ENCODE results near the gene ATP1A1.

Gene ATP1A1

DNA sequence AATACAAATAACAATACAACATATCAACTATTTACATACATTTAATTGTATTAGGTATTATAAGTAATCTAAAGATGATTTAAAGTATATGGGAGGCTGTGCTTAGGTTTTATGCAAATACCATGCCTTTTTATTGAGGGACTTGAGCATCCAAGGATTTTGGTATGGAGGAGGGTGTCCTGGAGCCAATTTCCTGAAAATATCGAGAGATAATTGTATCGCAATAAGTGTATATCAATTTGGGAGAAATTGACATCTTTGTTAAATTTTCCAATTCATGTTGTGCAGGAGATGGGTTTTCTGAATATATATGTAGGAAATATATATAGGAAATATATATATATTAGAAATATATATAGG, 63.5 kb downstream of the ATP1A1 start:
- TF ChIP-seq CTCF (conservative IDR thresholded peaks at IDR 0.05; ENCODE audit: low read length): no peak
- H3K4me3 ChIP-seq (ENCODE audit: low read length): no peak overlapping the region
- DNase-seq (ENCODE audit: low read depth): no peak

- no peak overlapping the region for H3K4me3 ChIP-seq (ENCODE audit: low read length)
- TF ChIP-seq CTCF (conservative IDR thresholded peaks at IDR 0.05; ENCODE audit: low read length): no peak
- DNase-seq (ENCODE audit: low read depth): no peak
These were observed 66.7 kb downstream of the ATP1A1 start for GRCh38 chr1:116439701-116440100.

- no peak for DNase-seq (ENCODE audit: low read depth)
These were observed 67.7 kb downstream of the ATP1A1 start for GRCh38 chr1:116440731-116441130.

DNA sequence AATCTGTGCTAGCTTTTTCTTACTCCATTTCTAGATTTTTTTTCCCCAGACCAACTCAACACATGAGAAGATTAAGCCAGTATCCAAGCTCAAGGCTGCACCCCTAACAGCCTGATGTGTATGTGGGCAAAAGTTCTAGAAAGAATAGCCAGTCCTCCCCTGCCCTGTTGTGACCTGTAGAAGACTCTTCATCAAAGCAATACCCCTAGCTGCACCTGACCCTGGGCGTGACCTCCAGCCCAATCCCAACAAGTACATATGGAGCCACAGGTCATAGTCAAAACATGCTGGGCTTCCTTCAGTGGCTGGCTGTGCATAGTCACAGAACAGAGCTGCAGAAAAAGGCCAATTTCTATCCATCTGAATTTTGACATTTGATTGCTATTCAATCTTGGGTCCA, 72.5 kb downstream of the ATP1A1 start:
- TF ChIP-seq CTCF (conservative IDR thresholded peaks at IDR 0.05; ENCODE audit: low read length): no peak
- no peak for DNase-seq (ENCODE audit: low read depth)
- no peak overlapping the region for H3K4me3 ChIP-seq (ENCODE audit: low read length)

More at GRCh38 chr1:116440731-116441130, 67.7 kb downstream of the ATP1A1 start:
- no peak overlapping the region for H3K4me3 ChIP-seq (ENCODE audit: low read length)
- no peak for TF ChIP-seq CTCF (conservative IDR thresholded peaks at IDR 0.05; ENCODE audit: low read length)

DNA sequence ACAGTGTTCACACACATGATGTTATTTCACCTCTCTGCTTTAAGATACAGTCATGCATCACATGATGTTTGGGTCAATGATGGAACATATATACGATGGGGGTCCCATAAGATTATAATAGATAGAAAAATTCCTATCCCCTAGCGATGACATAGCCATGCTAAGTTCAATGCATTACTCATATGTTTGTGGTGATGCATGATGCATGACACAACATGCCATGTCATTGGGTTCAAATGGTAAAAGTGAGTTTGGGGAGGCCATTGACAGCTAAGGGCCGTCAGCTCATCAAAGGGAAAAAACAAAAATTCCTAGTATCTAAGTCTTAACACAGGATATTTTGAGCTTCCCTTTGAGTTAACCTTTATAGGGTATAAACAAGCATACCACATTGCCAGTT, 73.6 kb downstream of the ATP1A1 start:
- TF ChIP-seq CTCF (conservative IDR thresholded peaks at IDR 0.05; ENCODE audit: low read length): no peak
- no peak for DNase-seq (ENCODE audit: low read depth)
- no peak overlapping the region for H3K4me3 ChIP-seq (ENCODE audit: low read length)

GRCh38 chr1:116448785-116449385, 75.8 kb downstream of the ATP1A1 start:
- DNase-seq (ENCODE audit: low read depth): no peak
- no peak overlapping the region for H3K4me3 ChIP-seq (ENCODE audit: low read length)

More at GRCh38 chr1:116448785-116449385, 75.8 kb downstream of the ATP1A1 start:
- TF ChIP-seq CTCF (conservative IDR thresholded peaks at IDR 0.05; ENCODE audit: low read length): no peak
